ENCODE data around the gene CUL7. TPM values are rescaled to one million over a fixed set of nuclear protein-coding genes. Genes with fewer than 3 reads are reported as not detected.

The CUL7 gene
- total and polyA plus RNA-seq, 2 of the 8 experiments (the other 6 are each of a cell fraction or from before 2014, with no cell fraction given), result 10.8 to 15.0 TPM

DNA sequence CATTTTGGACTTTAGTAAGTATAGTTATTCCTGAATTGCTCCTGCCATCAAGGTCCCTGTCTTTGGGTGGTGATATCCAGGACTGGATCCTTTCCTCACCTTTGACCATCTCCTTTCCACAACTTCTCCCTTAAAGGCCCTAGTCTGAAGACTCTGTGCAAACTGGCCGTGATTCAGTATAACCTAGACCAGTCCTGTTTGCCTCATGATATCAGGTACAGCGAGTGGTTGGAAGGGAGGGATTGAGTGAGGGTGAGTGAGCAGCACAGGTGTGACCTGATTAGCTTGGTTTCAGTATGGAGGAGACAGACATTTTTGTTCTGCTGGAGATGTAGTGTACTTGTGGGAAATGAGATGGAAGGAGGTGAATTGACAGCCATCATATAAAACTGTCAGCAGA, 34.5 kb downstream of the CUL7 start:
- H4K20me1 ChIP-seq (replicated peaks in 1 of 2; ENCODE audit: control insufficient read depth in 1 of 2, insufficient read depth in 2 of 2, low read length in 2 of 2), result peaks cover 0 to 2% of the 10 kb centered on the region in 2 experiments
- no peaks in the 10 kb centered on the region for H3K9me3 ChIP-seq (ENCODE audit: insufficient read depth in 2 of 2, low read depth in 1 of 2, low read length in 1 of 2)
- no peak overlapping the region for H3K9ac ChIP-seq (replicated peaks in 1 of 4; ENCODE audit: extremely low read depth in 1 of 4, low read depth in 3 of 4, low read length in 3 of 4)
- H2AK5ac ChIP-seq (ENCODE audit: low read depth, low read length), result no peak overlapping the region
- no peak overlapping the region for H3K56ac ChIP-seq (replicated peaks; ENCODE audit: insufficient read length, low read depth, low read length)
- H3K36me3 ChIP-seq (ENCODE audit: control insufficient read depth in 2 of 4, insufficient read depth in 4 of 4, low read length in 3 of 4), result peaks cover 7 to 25% (median 16%) of the 10 kb centered on the region in 4 experiments; a peak in 6 of 8 replicates
- WGBS, 2 experiments (ENCODE audit: extremely low coverage in 1 of 2, insufficient coverage in 1 of 2, insufficient read length in 1 of 2, insufficient replicate concordance in 2 of 2, low coverage in 1 of 2, low lambda C conversion rate in 2 of 2, missing lambda C conversion rate in 1 of 2), result 96% methylated on average over 2 of the region's 2 CpGs; no CpG with 5 or more reads in 1 of the 2 experiments
- H2BK120ac ChIP-seq (replicated peaks; ENCODE audit: low read depth, low read length), result no peak overlapping the region
- no peak overlapping the region for H3K4me3 ChIP-seq (ENCODE audit: extremely low read depth in 1 of 4, insufficient read depth in 2 of 4, low read depth in 3 of 4, low read length in 4 of 4)
- H3K23me2 ChIP-seq (ENCODE audit: low read depth, low read length), result peaks cover 11% of the 10 kb centered on the region
- no peak overlapping the region for H3K4ac ChIP-seq (replicated peaks; ENCODE audit: insufficient read length, low read depth, low read length)
- ChIA-PET CTCF (ENCODE audit: partially characterized antibody) (interaction anchor here (0.7 to 5.6 kb wide), 5 partner anchors 10 to 125 kb away, joined by 3 to 33 read pairs (median 3); no protein-coding TSS in a partner anchor), POLR2A (ENCODE audit: partially characterized antibody) (interaction anchor here (1.0 to 27.9 kb wide), 2 partner anchors 20 to 23 kb away, joined by 3 to 584 read pairs; partner anchors contain the start of gene CUL7)
- H3K79me2 ChIP-seq (ENCODE audit: control insufficient read depth in 1 of 2, insufficient read depth in 2 of 2, low read length in 2 of 2), result peaks cover 3 to 50% of the 10 kb centered on the region in 2 experiments; a peak in 3 of 4 replicates
- peaks cover 8% of the 10 kb centered on the region; the same call in 1 of the 2 replicates for H3K79me1 ChIP-seq (ENCODE audit: low read depth, low read length)
- no peak overlapping the region for H2AFZ ChIP-seq (ENCODE audit: low read length)
- no peak for FAIRE-seq
- no peak overlapping the region for H3K27ac ChIP-seq (ENCODE audit: low read depth, low read length)
- H2BK12ac ChIP-seq (ENCODE audit: low read depth, low read length), result no peak overlapping the region
- no peak overlapping the region for H3K23ac ChIP-seq (ENCODE audit: insufficient read length)
- no peak overlapping the region for H3K4me2 ChIP-seq (ENCODE audit: insufficient read depth in 1 of 2, low read depth in 2 of 2, low read length in 2 of 2)
- H3K27me3 ChIP-seq (replicated peaks in 1 of 4; ENCODE audit: control insufficient read depth in 3 of 4, extremely low read depth in 1 of 4, insufficient read depth in 3 of 4, low read length in 3 of 4), result no peaks in the 10 kb centered on the region
- no peak overlapping the region for H4K5ac ChIP-seq (ENCODE audit: insufficient read length, low read depth, low read length)
- no peak overlapping the region for H3K18ac ChIP-seq (ENCODE audit: extremely low read depth, low read length)
- TF ChIP-seq, protein P1, sequence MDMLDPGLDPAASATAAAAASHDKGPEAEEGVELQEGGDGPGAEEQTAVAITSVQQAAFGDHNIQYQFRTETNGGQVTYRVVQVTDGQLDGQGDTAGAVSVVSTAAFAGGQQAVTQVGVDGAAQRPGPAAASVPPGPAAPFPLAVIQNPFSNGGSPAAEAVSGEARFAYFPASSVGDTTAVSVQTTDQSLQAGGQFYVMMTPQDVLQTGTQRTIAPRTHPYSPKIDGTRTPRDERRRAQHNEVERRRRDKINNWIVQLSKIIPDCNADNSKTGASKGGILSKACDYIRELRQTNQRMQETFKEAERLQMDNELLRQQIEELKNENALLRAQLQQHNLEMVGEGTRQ (IDR thresholded peaks at IDR 0.05; ENCODE audit: low read length), result no peak
- TF ChIP-seq EGR1 (IDR thresholded peaks at IDR 0.05; ENCODE audit: borderline replicate concordance, low read depth, low read length), result no peak
- no peak for TF ChIP-seq ZNF274 (IDR thresholded peaks at IDR 0.05; ENCODE audit: borderline replicate concordance, extremely low read depth, low read length)
- TF ChIP-seq RAD21 (IDR thresholded peaks at IDR 0.05 in 1 of 2, conservative IDR thresholded peaks at IDR 0.05 in 1 of 2; ENCODE audit: low read depth in 2 of 2, low read length in 2 of 2), result no peak
- TF ChIP-seq SAP30 (IDR thresholded peaks at IDR 0.05; ENCODE audit: insufficient read depth, insufficient replicate concordance, low read length), result no peak
- TF ChIP-seq TEAD4 (IDR thresholded peaks at IDR 0.05; ENCODE audit: low read depth, low read length), result no peak
- no peak for TF ChIP-seq YY1 (IDR thresholded peaks at IDR 0.05; ENCODE audit: low read depth, low read length)
- TF ChIP-seq CBX5 (IDR thresholded peaks at IDR 0.05; ENCODE audit: low read depth, low read length), result no peak
- TF ChIP-seq NANOG (IDR thresholded peaks at IDR 0.05; ENCODE audit: insufficient read depth, low read depth, low read length, poor library complexity, severe bottlenecking), result no peak
- H3K14ac ChIP-seq (ENCODE audit: insufficient read length), result no peak overlapping the region
- H4K8ac ChIP-seq (ENCODE audit: extremely low read depth, insufficient read depth, low read length), result no peak overlapping the region
- H2BK5ac ChIP-seq (ENCODE audit: low read depth, low read length), result no peak overlapping the region
- H3K4me1 ChIP-seq (replicated peaks in 1 of 4; ENCODE audit: control insufficient read depth in 3 of 4, insufficient read depth in 4 of 4, low read length in 3 of 4), result peaks cover 0 to 7% (median 2%) of the 10 kb centered on the region in 4 experiments; a peak in 5 of 7 replicates
- no peak for DNase-seq (ENCODE audit: low read depth in 1 of 2, low spot score in 2 of 2)
- H4K91ac ChIP-seq (replicated peaks; ENCODE audit: insufficient read length, low read length), result no peak overlapping the region
- no peak overlapping the region for H2BK20ac ChIP-seq (ENCODE audit: low read length)
- no peak overlapping the region for H2BK15ac ChIP-seq (ENCODE audit: low read length)
